H9 (cell line): ENCODE measurements around the gene LAMTOR5. TPM values are rescaled to one million over a fixed set of nuclear protein-coding genes. Genes with fewer than 3 reads are reported as not detected.

Source experiments
- DNase-seq: peaks from one replicate; pipeline ENCODE4 v3.0.0-alpha.2; 2017
- H2AFZ ChIP-seq: one replicate; pipeline ENCODE4 v1.6.1; 2013; ENCODE audit warnings: mild to moderate bottlenecking, low read length, control low read depth, moderate library complexity
- H2AK5ac ChIP-seq: 2 replicates; pipeline ENCODE4 v1.6.1; 2013; ENCODE audit warnings: low read length, control low read depth, mixed read lengths; ENCODE audit not compliant: insufficient read length
- H2BK120ac ChIP-seq: one replicate; pipeline ENCODE4 v1.6.1; 2013; ENCODE audit warnings: low read depth, mild to moderate bottlenecking, low read length, control low read depth, inconsistent platforms; ENCODE audit not compliant: poor library complexity, severe bottlenecking
- H2BK12ac ChIP-seq: 2 replicates; pipeline ENCODE4 v1.6.1; 2013; ENCODE audit warnings: low read length, control low read depth, mixed read lengths, low read depth; ENCODE audit not compliant: insufficient read length
- H2BK15ac ChIP-seq: 2 replicates; pipeline ENCODE4 v1.6.1; 2013; ENCODE audit warnings: low read depth, low read length, control low read depth
- H2BK20ac ChIP-seq: one replicate; pipeline ENCODE4 v1.6.1; 2013; ENCODE audit warnings: low read depth, mild to moderate bottlenecking, low read length, control low read depth, inconsistent platforms; ENCODE audit not compliant: poor library complexity, severe bottlenecking
- H2BK5ac ChIP-seq: 2 replicates; pipeline ENCODE4 v1.6.1; 2013; ENCODE audit warnings: low read length, control low read depth, mixed read lengths; ENCODE audit not compliant: insufficient read length
- H3K14ac ChIP-seq: 2 replicates; pipeline ENCODE4 v1.6.1; 2013; ENCODE audit warnings: low read length, control low read depth; ENCODE audit not compliant: insufficient read depth
- H3K18ac ChIP-seq: 2 replicates; pipeline ENCODE4 v1.6.1; 2013; ENCODE audit warnings: low read depth, mild to moderate bottlenecking, mixed read lengths, low read length, control low read depth; ENCODE audit not compliant: insufficient read length
- H3K23ac ChIP-seq: 2 replicates; pipeline ENCODE4 v1.6.1; 2013; ENCODE audit warnings: low read length, control low read depth, mixed read lengths, low read depth; ENCODE audit not compliant: insufficient read length
- H3K23me2 ChIP-seq: 2 replicates; pipeline ENCODE4 v1.6.1; 2013; ENCODE audit warnings: low read depth, mild to moderate bottlenecking, mixed read lengths, low read length, control low read depth; ENCODE audit not compliant: insufficient read length, poor library complexity, severe bottlenecking
- H3K27ac ChIP-seq: 2 replicates; pipeline ENCODE4 v1.5.1; 2013; ENCODE audit warnings: low read length, control low read depth, mixed read lengths, low read depth; ENCODE audit not compliant: insufficient read length
- H3K27me3 ChIP-seq: 2 replicates; pipeline ENCODE4 v1.6.1; 2013; ENCODE audit warnings: low read length, control low read depth, inconsistent platforms; ENCODE audit not compliant: insufficient read depth
- H3K4ac ChIP-seq: 2 replicates; pipeline ENCODE4 v1.6.1; 2013; ENCODE audit warnings: low read depth, mild to moderate bottlenecking, control low read depth, inconsistent platforms, low read length, moderate library complexity
- H3K4me1 ChIP-seq: 2 replicates; pipeline ENCODE4 v1.6.1; 2013; ENCODE audit warnings: low read length, control low read depth, inconsistent platforms; ENCODE audit not compliant: insufficient read depth
- H3K4me2 ChIP-seq: 2 replicates; pipeline ENCODE4 v1.6.1; 2013; ENCODE audit warnings: low read length, control low read depth, mixed read lengths; ENCODE audit not compliant: insufficient read length, insufficient read depth
- H3K56ac ChIP-seq: 2 replicates; pipeline ENCODE4 v1.6.1; 2013; ENCODE audit warnings: low read depth, mild to moderate bottlenecking, mixed read lengths, low read length, control low read depth; ENCODE audit not compliant: insufficient read length
- H3K79me1 ChIP-seq: 2 replicates; pipeline ENCODE4 v1.6.1; 2013; ENCODE audit warnings: low read depth, mild to moderate bottlenecking, moderate library complexity, low read length, control low read depth, inconsistent platforms; ENCODE audit not compliant: insufficient read depth, poor library complexity, severe bottlenecking
- H3K79me2 ChIP-seq: 2 replicates; pipeline ENCODE4 v1.6.1; 2013; ENCODE audit warnings: low read length, control low read depth, inconsistent platforms; ENCODE audit not compliant: insufficient read depth
- H3K9ac ChIP-seq: 2 replicates; pipeline ENCODE4 v1.6.1; 2013; ENCODE audit warnings: low read length, control low read depth, mixed read lengths; ENCODE audit not compliant: insufficient read length; ENCODE audit errors: extremely low read depth
- H3K9me3 ChIP-seq: one replicate; pipeline ENCODE4 v1.6.1; 2013; ENCODE audit warnings: low read depth, low read length, inconsistent platforms; ENCODE audit not compliant: control insufficient read depth
- H3T11ph ChIP-seq: one replicate; pipeline ENCODE4 v1.6.1; 2013; ENCODE audit warnings: mild to moderate bottlenecking, low read length, control low read depth, inconsistent platforms
- H4K20me1 ChIP-seq: one replicate; pipeline ENCODE4 v1.6.1; 2013; ENCODE audit not compliant: control insufficient read depth, insufficient read length, insufficient read depth
- H4K5ac ChIP-seq: 2 replicates; pipeline ENCODE4 v1.6.1; 2013; ENCODE audit warnings: low read depth, mild to moderate bottlenecking, mixed read lengths, low read length, control low read depth; ENCODE audit not compliant: insufficient read length
- H4K8ac ChIP-seq: replicated peaks from 2 replicates; pipeline ENCODE4 v1.6.1; 2013; ENCODE audit warnings: low read length, control low read depth, mixed read lengths, low read depth; ENCODE audit not compliant: insufficient read length
- H4K91ac ChIP-seq: 2 replicates; pipeline ENCODE4 v1.6.1; 2013; ENCODE audit warnings: low read depth, mild to moderate bottlenecking, moderate library complexity, mixed read lengths, low read length, control low read depth; ENCODE audit not compliant: insufficient read length
- H3K27ac Mint-ChIP-seq, 3 experiments: 2 replicates in 2 of 3; 3 replicates in 1 of 3; pipeline ENCODE4 v1.8.0; 2020 to 2021; ENCODE audit warnings: mixed read lengths in 3 of 3, mild to moderate bottlenecking in 1 of 3, moderate library complexity in 1 of 3
- H3K27me3 Mint-ChIP-seq: 2 replicates; pipeline ENCODE4 v1.8.0; 2021; ENCODE audit warnings: low read depth, mild to moderate bottlenecking, moderate library complexity, mixed read lengths
- H3K36me3 Mint-ChIP-seq, 3 experiments: 2 replicates in 2 of 3; 3 replicates in 1 of 3; pipeline ENCODE4 v1.8.0; 2020 to 2021; ENCODE audit warnings: low read depth in 3 of 3, mixed read lengths in 3 of 3; ENCODE audit not compliant: insufficient read depth in 1 of 3
- H3K4me1 Mint-ChIP-seq, 2 experiments: 2 replicates each; pipeline ENCODE4 v1.8.0; 2020; ENCODE audit warnings: mixed read lengths in 2 of 2
- H3K4me3 Mint-ChIP-seq, 2 experiments: 2 replicates in 1 of 2; 3 replicates in 1 of 2; pipeline ENCODE4 v1.8.0; 2020 to 2021; ENCODE audit warnings: mild to moderate bottlenecking in 2 of 2, mixed read lengths in 2 of 2, moderate library complexity in 1 of 2
- H3K9me3 Mint-ChIP-seq, 2 experiments: 2 replicates in 1 of 2; 3 replicates in 1 of 2; pipeline ENCODE4 v1.8.0; 2020; ENCODE audit warnings: mild to moderate bottlenecking in 2 of 2, mixed read lengths in 2 of 2, moderate library complexity in 1 of 2
- WGBS: extraction: QIAGEN DNeasy Blood & Tissue Kit; methylation state at CpG from one replicate; pipeline ENCODE4 v1.1.7; 2013; ENCODE audit warnings: missing lambda C conversion rate, low lambda C conversion rate, mixed read lengths; ENCODE audit not compliant: insufficient read length; ENCODE audit errors: extremely low coverage; 5-methylcytosine and 5-hydroxymethylcytosine counted together
- total RNA-seq: library from RNA; stranded (reverse); gene quantifications from 2 replicates; pipeline ENCODE4 v1.2.1, GENCODE V29; 2021
- TF ChIP-seq, protein P1 (sequence below): fragments of 200-600 bp; sonication (generic); conservative IDR thresholded peaks from 3 replicates; pipeline ENCODE4 v1.8.0; 2021; ENCODE audit warnings: antibody characterized with exemption, mild to moderate bottlenecking

Gene LAMTOR5
- total RNA-seq, 1 experiment from 2014 or later = 108 TPM

DNA sequence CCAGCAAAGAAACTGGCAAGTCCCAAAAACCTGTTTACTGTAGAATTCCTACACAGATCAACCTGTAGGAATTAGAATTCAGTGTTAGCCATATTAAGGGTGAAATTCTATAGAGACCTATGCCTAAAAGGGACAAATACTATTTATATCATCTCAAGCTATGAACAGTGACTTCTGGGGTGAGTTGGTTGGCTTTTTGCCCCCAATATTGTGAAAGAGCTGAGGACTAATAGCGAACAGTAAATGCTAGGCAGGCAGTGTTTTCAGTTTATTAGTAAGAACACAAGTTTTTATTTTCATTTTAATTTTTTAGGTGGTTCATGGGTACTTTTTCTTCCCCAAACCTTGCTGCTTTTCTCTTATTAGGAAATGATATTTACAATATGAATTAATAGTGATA lies 32.0 kb downstream of the LAMTOR5 start:
- Histone ChIP-seq H4K91ac (no peak overlapping the region), H2BK20ac (no peak overlapping the region), H4K8ac (no peak overlapping the region), H3K23ac (no peak overlapping the region), H3K27ac (no peak overlapping the region), H3K79me1 (no peaks in the 10 kb centered on the region), H2BK120ac (no peak overlapping the region), H3K14ac (no peak overlapping the region), H2AK5ac (no peak overlapping the region), H3K9ac (no peak overlapping the region), H2BK15ac (no peak overlapping the region), H3K4ac (no peak overlapping the region), H3K23me2 (no peaks in the 10 kb centered on the region), H3K56ac (no peak overlapping the region), H3K79me2 (0 out of 2 replicates have a peak, but pooled peaks cover 2% of the 10 kb centered on the region), H4K20me1 (no peaks in the 10 kb centered on the region), H4K5ac (no peak overlapping the region), H3K4me2 (no peak overlapping the region), H3K27me3 (no peaks in the 10 kb centered on the region), H3K9me3 (no peaks in the 10 kb centered on the region), H3K18ac (no peak overlapping the region), H2BK5ac (no peak overlapping the region), H2BK12ac (no peak overlapping the region), H3K4me1 (no peaks in the 10 kb centered on the region), H3T11ph (no peak overlapping the region), H2AFZ (no peak overlapping the region)
- no peak for DNase-seq
- Mint-ChIP-seq H3K9me3 (no peaks in the 10 kb centered on the region), H3K4me3 (no peak overlapping the region), H3K36me3 (peaks cover 16 to 44% (median 38%) of the 10 kb centered on the region in 3 experiments), H3K4me1 (no peaks in the 10 kb centered on the region), H3K27ac (no peak overlapping the region), H3K27me3 (no peaks in the 10 kb centered on the region)
- TF ChIP-seq, protein P1, sequence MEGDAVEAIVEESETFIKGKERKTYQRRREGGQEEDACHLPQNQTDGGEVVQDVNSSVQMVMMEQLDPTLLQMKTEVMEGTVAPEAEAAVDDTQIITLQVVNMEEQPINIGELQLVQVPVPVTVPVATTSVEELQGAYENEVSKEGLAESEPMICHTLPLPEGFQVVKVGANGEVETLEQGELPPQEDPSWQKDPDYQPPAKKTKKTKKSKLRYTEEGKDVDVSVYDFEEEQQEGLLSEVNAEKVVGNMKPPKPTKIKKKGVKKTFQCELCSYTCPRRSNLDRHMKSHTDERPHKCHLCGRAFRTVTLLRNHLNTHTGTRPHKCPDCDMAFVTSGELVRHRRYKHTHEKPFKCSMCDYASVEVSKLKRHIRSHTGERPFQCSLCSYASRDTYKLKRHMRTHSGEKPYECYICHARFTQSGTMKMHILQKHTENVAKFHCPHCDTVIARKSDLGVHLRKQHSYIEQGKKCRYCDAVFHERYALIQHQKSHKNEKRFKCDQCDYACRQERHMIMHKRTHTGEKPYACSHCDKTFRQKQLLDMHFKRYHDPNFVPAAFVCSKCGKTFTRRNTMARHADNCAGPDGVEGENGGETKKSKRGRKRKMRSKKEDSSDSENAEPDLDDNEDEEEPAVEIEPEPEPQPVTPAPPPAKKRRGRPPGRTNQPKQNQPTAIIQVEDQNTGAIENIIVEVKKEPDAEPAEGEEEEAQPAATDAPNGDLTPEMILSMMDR = no peak
- no CpG with 5 or more reads among the region's 1 CpG for WGBS
